ENCODE measurements around the gene AP2A2.

AP2A2 gene

GRCh38 chr11:937841-938261, 12.2 kb downstream of the AP2A2 start:
- Histone ChIP-seq H3K4me3 (ENCODE audit: severe bottlenecking) (no peak overlapping the region), H3K9me3 (ENCODE audit: severe bottlenecking) (no peaks in the 10 kb centered on the region), H3K4me1 (ENCODE audit: insufficient read depth, poor library complexity, severe bottlenecking) (peaks cover 17% of the 10 kb centered on the region), H3K27me3 (ENCODE audit: insufficient read depth, poor library complexity, severe bottlenecking) (no peaks in the 10 kb centered on the region), H3K36me3 (ENCODE audit: low read depth) (no peaks in the 10 kb centered on the region; the same call in none of the 2 replicates), H3K27ac (ENCODE audit: poor library complexity, severe bottlenecking) (no peak overlapping the region)
- no peak for TF ChIP-seq CTCF (IDR thresholded peaks at IDR 0.05; ENCODE audit: poor library complexity, severe bottlenecking)
- no peak for DNase-seq (ENCODE audit: low spot score)
- ATAC-seq (ENCODE audit: low read depth), result no peak

- no peaks in the 10 kb centered on the region for H3K27me3 ChIP-seq (ENCODE audit: insufficient read depth, poor library complexity, severe bottlenecking)
- no peak overlapping the region for H3K27ac ChIP-seq (ENCODE audit: poor library complexity, severe bottlenecking)
- TF ChIP-seq CTCF (IDR thresholded peaks at IDR 0.05; ENCODE audit: poor library complexity, severe bottlenecking), result no peak
- peaks cover under 1% of the 10 kb centered on the region for H3K36me3 ChIP-seq (ENCODE audit: low read depth)
- DNase-seq (ENCODE audit: low spot score) (no peak), ATAC-seq (ENCODE audit: low read depth) (no peak)
- peaks cover 17% of the 10 kb centered on the region for H3K4me1 ChIP-seq (ENCODE audit: insufficient read depth, poor library complexity, severe bottlenecking)
- no peaks in the 10 kb centered on the region for H3K9me3 ChIP-seq (ENCODE audit: severe bottlenecking)
- H3K4me3 ChIP-seq (ENCODE audit: severe bottlenecking), result no peak overlapping the region
Observed at GRCh38 chr11:940496-941135, 14.9 kb downstream of the AP2A2 start.

- Histone ChIP-seq H3K27ac (ENCODE audit: poor library complexity, severe bottlenecking) (no peak overlapping the region), H3K4me1 (ENCODE audit: insufficient read depth, poor library complexity, severe bottlenecking) (peaks cover 14% of the 10 kb centered on the region), H3K4me3 (ENCODE audit: severe bottlenecking) (no peak overlapping the region), H3K36me3 (ENCODE audit: low read depth) (peaks cover 9% of the 10 kb centered on the region), H3K9me3 (ENCODE audit: severe bottlenecking) (no peaks in the 10 kb centered on the region), H3K27me3 (ENCODE audit: insufficient read depth, poor library complexity, severe bottlenecking) (no peaks in the 10 kb centered on the region)
- no peak for DNase-seq (ENCODE audit: low spot score)
- no peak for TF ChIP-seq CTCF (IDR thresholded peaks at IDR 0.05; ENCODE audit: poor library complexity, severe bottlenecking)
- peak; percentile 50; the same call in 1 of the 3 replicates for ATAC-seq (ENCODE audit: low read depth)
Observed at GRCh38 chr11:942823-943222, 17.2 kb downstream of the AP2A2 start.

- DNase-seq (ENCODE audit: low spot score) (no peak), ATAC-seq (ENCODE audit: low read depth) (no peak)
- Histone ChIP-seq H3K9me3 (ENCODE audit: severe bottlenecking) (peaks cover 2% of the 10 kb centered on the region), H3K27me3 (ENCODE audit: insufficient read depth, poor library complexity, severe bottlenecking) (no peaks in the 10 kb centered on the region), H3K4me1 (ENCODE audit: insufficient read depth, poor library complexity, severe bottlenecking) (peaks cover 8% of the 10 kb centered on the region), H3K27ac (ENCODE audit: poor library complexity, severe bottlenecking) (no peak overlapping the region), H3K36me3 (ENCODE audit: low read depth) (peaks cover 18% of the 10 kb centered on the region), H3K4me3 (ENCODE audit: severe bottlenecking) (no peak overlapping the region)
- TF ChIP-seq CTCF (IDR thresholded peaks at IDR 0.05; ENCODE audit: poor library complexity, severe bottlenecking), result no peak
Observed at GRCh38 chr11:944711-945470, 19.2 kb downstream of the AP2A2 start.

- H3K4me1 ChIP-seq (ENCODE audit: insufficient read depth, poor library complexity, severe bottlenecking), result peaks cover 8% of the 10 kb centered on the region
- no peaks in the 10 kb centered on the region for H3K27me3 ChIP-seq (ENCODE audit: insufficient read depth, poor library complexity, severe bottlenecking)
- TF ChIP-seq CTCF (IDR thresholded peaks at IDR 0.05; ENCODE audit: poor library complexity, severe bottlenecking), result no peak
- H3K9me3 ChIP-seq (ENCODE audit: severe bottlenecking), result peaks cover 2% of the 10 kb centered on the region
- ATAC-seq (ENCODE audit: low read depth) (no peak), DNase-seq (ENCODE audit: low spot score) (no peak)
- peaks cover 18% of the 10 kb centered on the region for H3K36me3 ChIP-seq (ENCODE audit: low read depth)
- H3K4me3 ChIP-seq (ENCODE audit: severe bottlenecking), result no peak overlapping the region
- no peak overlapping the region for H3K27ac ChIP-seq (ENCODE audit: poor library complexity, severe bottlenecking)
Observed at GRCh38 chr11:945986-946385, 20.3 kb downstream of the AP2A2 start.
